MM.1S (cell line): ENCODE results near the gene AKAP6.

ENCODE experiments used
- DNase-seq: peaks from one replicate; pipeline ENCODE4 v3.0.0-alpha.2; 2015
- H2AFZ ChIP-seq: fragments of 300-600 bp; sonication (generic); 2 replicates; pipeline ENCODE4 v1.6.0; 2016; ENCODE audit warnings: antibody characterized with exemption, low read length
- H3F3A ChIP-seq: fragments of 300-600 bp; sonication (generic); 2 replicates; pipeline ENCODE4 v1.6.1; 2016; ENCODE audit warnings: mild to moderate bottlenecking, antibody characterized with exemption, low read length, moderate library complexity, mixed read lengths; ENCODE audit not compliant: insufficient read depth
- H3K27ac ChIP-seq: fragments of 300-600 bp; sonication (generic); 2 replicates; pipeline ENCODE4 v1.5.1; 2016; ENCODE audit warnings: mild to moderate bottlenecking, low read length
- H3K27me3 ChIP-seq: fragments of 300-600 bp; sonication (generic); replicated peaks from 2 replicates; pipeline ENCODE4 v1.6.0; 2016; ENCODE audit warnings: low read length; ENCODE audit not compliant: insufficient read depth
- H3K36me3 ChIP-seq: fragments of 300-600 bp; sonication (generic); replicated peaks from 2 replicates; pipeline ENCODE4 v1.6.1; 2016; ENCODE audit warnings: mild to moderate bottlenecking, low read length, mixed read lengths; ENCODE audit not compliant: insufficient read depth
- H3K4me1 ChIP-seq: fragments of 300-600 bp; sonication (generic); 2 replicates; pipeline ENCODE4 v1.6.1; 2016; ENCODE audit warnings: low read length, mixed read lengths
- H3K4me2 ChIP-seq: fragments of 300-600 bp; sonication (generic); 2 replicates; pipeline ENCODE4 v1.6.0; 2016; ENCODE audit warnings: low read depth, low read length
- H3K4me3 ChIP-seq: fragments of 300-600 bp; sonication (generic); 2 replicates; pipeline ENCODE4 v1.5.1; 2016; ENCODE audit warnings: low read length, mixed read lengths
- H3K79me2 ChIP-seq: fragments of 300-600 bp; sonication (generic); 2 replicates; pipeline ENCODE4 v1.6.1; 2016; ENCODE audit warnings: mixed run types, low read length, mixed read lengths
- H3K9ac ChIP-seq: fragments of 300-600 bp; sonication (generic); 2 replicates; pipeline ENCODE4 v1.6.1; 2016; ENCODE audit warnings: low read length, mixed read lengths
- H3K9me2 ChIP-seq: fragments of 300-600 bp; sonication (generic); replicated peaks from 2 replicates; pipeline ENCODE4 v1.6.1; 2016; ENCODE audit warnings: mild to moderate bottlenecking, low read length, mixed read lengths; ENCODE audit not compliant: insufficient read depth
- H3K9me3 ChIP-seq: fragments of 300-600 bp; sonication (generic); replicated peaks from 2 replicates; pipeline ENCODE4 v1.6.1; 2016; ENCODE audit warnings: mild to moderate bottlenecking, low read length, mixed read lengths; ENCODE audit not compliant: insufficient read depth
- H4K20me1 ChIP-seq: fragments of 300-600 bp; sonication (generic); 2 replicates; pipeline ENCODE4 v1.6.1; 2016; ENCODE audit warnings: mild to moderate bottlenecking, low read length, moderate library complexity, mixed read lengths; ENCODE audit not compliant: insufficient read depth
- CTCF ChIP-seq: fragments of 300-600 bp; sonication (generic); IDR thresholded peaks from 2 replicates; pipeline ENCODE4 v1.5.1; 2016; ENCODE audit warnings: antibody characterized with exemption, low read length, mixed read lengths
- EZH2 ChIP-seq: fragments of 300-600 bp; sonication (generic); optimal IDR thresholded peaks from 2 replicates; pipeline ENCODE3; 2017; ENCODE audit warnings: low read depth, mild to moderate bottlenecking, antibody characterized with exemption, low read length, mixed read lengths
- EZH2phosphoT487 ChIP-seq: fragments of 300-600 bp; sonication (generic); IDR thresholded peaks from 2 replicates; pipeline ENCODE4 v1.6.1; 2018; ENCODE audit warnings: antibody characterized with exemption, low read length

Gene AKAP6

GRCh38 chr14:32537166-32537565 lies 208.1 kb downstream of the AKAP6 start:
- Histone ChIP-seq H3K9ac (no peak overlapping the region), H3K36me3 (no peaks in the 10 kb centered on the region), H3K9me2 (no peaks in the 10 kb centered on the region), H3K4me3 (no peak overlapping the region), H3F3A (no peaks in the 10 kb centered on the region), H3K4me2 (no peak overlapping the region), H3K27ac (no peak overlapping the region), H3K27me3 (no peaks in the 10 kb centered on the region), H3K79me2 (no peaks in the 10 kb centered on the region), H3K9me3 (no peaks in the 10 kb centered on the region), H2AFZ (no peak overlapping the region), H4K20me1 (no peaks in the 10 kb centered on the region), H3K4me1 (no peaks in the 10 kb centered on the region)
- no peak for DNase-seq
- no peak for TF ChIP-seq CTCF

- Histone ChIP-seq H3K36me3 (no peaks in the 10 kb centered on the region), H2AFZ (no peak overlapping the region), H4K20me1 (no peaks in the 10 kb centered on the region), H3K9me2 (no peaks in the 10 kb centered on the region), H3K4me3 (no peak overlapping the region), H3F3A (no peaks in the 10 kb centered on the region), H3K4me1 (no peaks in the 10 kb centered on the region), H3K9ac (no peak overlapping the region), H3K27ac (no peak overlapping the region), H3K79me2 (no peaks in the 10 kb centered on the region), H3K9me3 (no peaks in the 10 kb centered on the region), H3K4me2 (no peak overlapping the region), H3K27me3 (no peaks in the 10 kb centered on the region)
- no peak for TF ChIP-seq EZH2
- no peak for TF ChIP-seq CTCF
- no peak for TF ChIP-seq EZH2phosphoT487
- no peak for DNase-seq
Observed at GRCh38 chr14:32542507-32542906, 213.4 kb downstream of the AKAP6 start.

- no peaks in the 10 kb centered on the region for H3K9me3 ChIP-seq
- H3F3A ChIP-seq = no peaks in the 10 kb centered on the region
- no peaks in the 10 kb centered on the region for H4K20me1 ChIP-seq
- DNase-seq = no peak
- no peak overlapping the region for H2AFZ ChIP-seq
- no peaks in the 10 kb centered on the region for H3K27me3 ChIP-seq
- H3K9me2 ChIP-seq = no peaks in the 10 kb centered on the region
- no peak overlapping the region for H3K9ac ChIP-seq
- H3K4me3 ChIP-seq = no peak overlapping the region
- H3K36me3 ChIP-seq = no peaks in the 10 kb centered on the region
- no peak overlapping the region for H3K4me2 ChIP-seq
- no peaks in the 10 kb centered on the region for H3K79me2 ChIP-seq
- no peaks in the 10 kb centered on the region for H3K4me1 ChIP-seq
- H3K27ac ChIP-seq = no peak overlapping the region
- TF ChIP-seq EZH2phosphoT487 = no peak
- TF ChIP-seq CTCF = no peak
Observed at GRCh38 chr14:32545095-32545494, 216.0 kb downstream of the AKAP6 start.
